Panc1 (cell line): ENCODE measurements around the gene SMIM1.

ENCODE experiments used
- POLR2AphosphoS5 ChIP-seq: IDR thresholded peaks from 2 replicates; pipeline ENCODE4 v1.6.1; 2012; ENCODE audit warnings: mild to moderate bottlenecking, low read depth, low read length, moderate library complexity
- TF ChIP-seq, protein P1 (sequence below): fragments of 450-650 bp; IDR thresholded peaks from 2 replicates; pipeline ENCODE4 v1.5.1; 2017; ENCODE audit warnings: mild to moderate bottlenecking

GRCh38 chr1:3756394-3756793 is 16.2 kb upstream of the SMIM1 start:
- TF ChIP-seq, protein P1, sequence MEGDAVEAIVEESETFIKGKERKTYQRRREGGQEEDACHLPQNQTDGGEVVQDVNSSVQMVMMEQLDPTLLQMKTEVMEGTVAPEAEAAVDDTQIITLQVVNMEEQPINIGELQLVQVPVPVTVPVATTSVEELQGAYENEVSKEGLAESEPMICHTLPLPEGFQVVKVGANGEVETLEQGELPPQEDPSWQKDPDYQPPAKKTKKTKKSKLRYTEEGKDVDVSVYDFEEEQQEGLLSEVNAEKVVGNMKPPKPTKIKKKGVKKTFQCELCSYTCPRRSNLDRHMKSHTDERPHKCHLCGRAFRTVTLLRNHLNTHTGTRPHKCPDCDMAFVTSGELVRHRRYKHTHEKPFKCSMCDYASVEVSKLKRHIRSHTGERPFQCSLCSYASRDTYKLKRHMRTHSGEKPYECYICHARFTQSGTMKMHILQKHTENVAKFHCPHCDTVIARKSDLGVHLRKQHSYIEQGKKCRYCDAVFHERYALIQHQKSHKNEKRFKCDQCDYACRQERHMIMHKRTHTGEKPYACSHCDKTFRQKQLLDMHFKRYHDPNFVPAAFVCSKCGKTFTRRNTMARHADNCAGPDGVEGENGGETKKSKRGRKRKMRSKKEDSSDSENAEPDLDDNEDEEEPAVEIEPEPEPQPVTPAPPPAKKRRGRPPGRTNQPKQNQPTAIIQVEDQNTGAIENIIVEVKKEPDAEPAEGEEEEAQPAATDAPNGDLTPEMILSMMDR, result no peak
- TF ChIP-seq POLR2AphosphoS5, result no peak
